GM21526 (cell line): ENCODE data around the gene RBFOX1.

ENCODE experiments used
- ATAC-seq: cut with Tn5 transposase; IDR thresholded peaks from one replicate; pipeline ENCODE4 v1.9.1; 2021; ENCODE audit warnings: moderate library complexity; ENCODE audit not compliant: unreplicated experiment, low FRiP score

Gene RBFOX1

GRCh38 chr16:7333180-7333725, 608 bp downstream of the RBFOX1 start:
- ATAC-seq: no peak

GRCh38 chr16:7334801-7335560, 2.3 kb downstream of the RBFOX1 start:
- no peak for ATAC-seq

GRCh38 chr16:7335991-7336634, 3.5 kb downstream of the RBFOX1 start:
- no peak for ATAC-seq

GRCh38 chr16:7336742-7337141, 4.1 kb downstream of the RBFOX1 start:
- no peak for ATAC-seq

- ATAC-seq: no peak
Measured at GRCh38 chr16:7338826-7339225, 6.2 kb downstream of the RBFOX1 start.

GRCh38 chr16:7339700-7340099, 7.1 kb downstream of the RBFOX1 start:
- ATAC-seq: no peak

GRCh38 chr16:7340938-7341337, 8.3 kb downstream of the RBFOX1 start:
- ATAC-seq: no peak

- ATAC-seq: no peak
Measured at GRCh38 chr16:7342598-7342997, 10.0 kb downstream of the RBFOX1 start.

GRCh38 chr16:7343243-7343642, 10.6 kb downstream of the RBFOX1 start:
- ATAC-seq: no peak

DNA sequence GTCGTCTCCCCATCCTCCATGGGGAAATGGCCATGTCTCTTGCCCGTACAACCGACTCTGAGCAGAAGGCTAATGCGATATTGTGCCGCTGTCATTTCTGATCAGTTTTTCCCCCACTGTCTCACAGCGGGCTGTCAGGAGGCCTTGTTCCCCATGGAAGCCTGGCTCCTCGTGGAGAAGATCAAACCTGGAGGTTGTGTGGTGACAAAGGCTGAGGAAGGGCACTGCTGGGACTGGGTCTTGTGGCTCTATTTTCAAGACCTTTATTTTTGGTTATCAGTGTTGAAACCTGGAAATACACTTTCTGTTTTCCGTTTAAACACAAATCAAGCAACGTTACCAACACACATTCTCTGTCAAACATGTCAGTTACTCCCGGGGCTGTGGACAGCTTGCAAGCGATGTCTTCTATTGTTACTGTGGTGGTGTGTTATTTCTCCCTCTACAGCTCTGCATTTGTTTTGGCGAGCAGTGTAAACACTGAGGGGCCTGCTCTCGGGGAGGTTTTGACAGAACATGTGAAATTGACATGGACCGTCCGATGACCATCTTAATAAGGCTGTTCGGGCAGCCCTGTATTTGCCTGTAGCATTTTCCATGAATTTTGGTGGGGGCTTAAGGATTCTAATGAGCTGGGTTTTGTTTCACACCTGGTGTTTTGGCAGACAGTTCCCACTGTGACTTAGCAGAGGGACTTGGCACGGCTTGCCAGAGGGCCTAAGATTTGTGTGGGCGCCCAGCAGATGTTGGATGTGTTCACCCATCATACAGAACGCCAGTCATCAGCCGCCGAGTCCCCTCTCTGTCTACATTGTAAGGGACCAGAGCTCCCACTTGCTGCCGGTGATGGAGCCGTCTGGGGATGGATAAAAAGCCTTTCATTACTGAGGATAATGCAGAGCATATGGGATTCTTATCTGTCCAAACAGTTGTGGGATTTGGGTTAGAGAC, 12.5 kb downstream of the RBFOX1 start:
- no peak for ATAC-seq

DNA sequence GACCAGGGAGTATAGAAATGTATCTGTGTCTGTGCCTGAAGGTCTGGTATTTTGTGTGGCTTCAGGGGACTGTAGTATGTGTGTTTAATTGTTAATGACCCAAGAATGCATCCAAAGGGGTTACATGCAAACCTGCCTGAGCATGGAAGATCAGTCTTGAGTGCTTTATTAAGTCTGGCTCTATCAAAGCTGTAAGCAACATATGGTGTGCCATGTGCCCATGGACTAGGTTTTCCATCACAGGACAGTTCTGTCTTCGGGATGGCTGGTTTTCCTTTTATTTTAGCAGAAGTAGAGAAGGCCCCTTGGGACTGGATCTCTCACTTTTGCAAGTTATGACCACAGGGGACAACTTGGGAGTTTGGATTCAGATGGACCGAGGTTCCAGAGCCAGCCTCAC, 18.2 kb downstream of the RBFOX1 start:
- no peak for ATAC-seq

- no peak for ATAC-seq
Measured at GRCh38 chr16:7351610-7352510, 19.2 kb downstream of the RBFOX1 start.

DNA sequence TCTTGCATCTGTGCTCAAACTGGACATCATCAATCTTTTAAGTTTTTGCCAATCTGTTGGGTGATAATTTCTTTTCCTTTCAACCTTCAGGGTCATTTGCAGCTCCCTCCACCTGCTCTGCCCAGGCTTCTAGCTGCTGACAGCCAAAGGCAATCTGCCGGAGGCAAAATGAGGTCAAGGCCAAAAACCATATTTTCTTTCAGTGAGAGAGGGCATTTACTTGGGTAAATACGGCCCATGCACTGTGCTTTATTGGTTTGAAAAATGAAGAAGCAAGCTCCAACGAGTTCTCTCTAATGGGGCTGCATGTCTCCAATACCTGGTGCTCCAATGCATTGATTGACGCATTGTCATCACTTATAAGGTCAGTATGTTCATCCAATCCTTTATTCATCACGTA, 23.1 kb downstream of the RBFOX1 start:
- no peak for ATAC-seq

- no peak for ATAC-seq
Measured at GRCh38 chr16:7361416-7362129, 28.9 kb downstream of the RBFOX1 start.

DNA sequence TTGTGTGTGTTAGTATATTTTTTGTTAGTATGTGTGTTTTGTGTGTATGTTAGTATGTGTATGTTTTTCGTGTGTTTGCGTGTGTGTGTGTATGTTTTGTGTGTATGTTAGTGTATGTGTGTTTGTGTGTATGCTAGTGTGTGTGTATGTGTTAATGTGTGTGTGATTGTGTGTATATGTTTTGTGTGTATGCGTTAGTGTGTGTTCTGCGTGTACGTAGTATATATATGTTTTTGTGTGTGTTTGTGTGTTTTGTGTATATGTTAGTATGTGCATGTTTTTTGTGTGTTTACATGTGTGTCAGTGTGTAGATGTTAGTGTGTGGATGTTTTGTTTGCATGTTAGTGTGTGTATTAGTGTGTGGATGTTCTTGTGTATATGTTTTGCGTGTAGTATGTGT, 29.6 kb downstream of the RBFOX1 start:
- no peak for ATAC-seq

DNA sequence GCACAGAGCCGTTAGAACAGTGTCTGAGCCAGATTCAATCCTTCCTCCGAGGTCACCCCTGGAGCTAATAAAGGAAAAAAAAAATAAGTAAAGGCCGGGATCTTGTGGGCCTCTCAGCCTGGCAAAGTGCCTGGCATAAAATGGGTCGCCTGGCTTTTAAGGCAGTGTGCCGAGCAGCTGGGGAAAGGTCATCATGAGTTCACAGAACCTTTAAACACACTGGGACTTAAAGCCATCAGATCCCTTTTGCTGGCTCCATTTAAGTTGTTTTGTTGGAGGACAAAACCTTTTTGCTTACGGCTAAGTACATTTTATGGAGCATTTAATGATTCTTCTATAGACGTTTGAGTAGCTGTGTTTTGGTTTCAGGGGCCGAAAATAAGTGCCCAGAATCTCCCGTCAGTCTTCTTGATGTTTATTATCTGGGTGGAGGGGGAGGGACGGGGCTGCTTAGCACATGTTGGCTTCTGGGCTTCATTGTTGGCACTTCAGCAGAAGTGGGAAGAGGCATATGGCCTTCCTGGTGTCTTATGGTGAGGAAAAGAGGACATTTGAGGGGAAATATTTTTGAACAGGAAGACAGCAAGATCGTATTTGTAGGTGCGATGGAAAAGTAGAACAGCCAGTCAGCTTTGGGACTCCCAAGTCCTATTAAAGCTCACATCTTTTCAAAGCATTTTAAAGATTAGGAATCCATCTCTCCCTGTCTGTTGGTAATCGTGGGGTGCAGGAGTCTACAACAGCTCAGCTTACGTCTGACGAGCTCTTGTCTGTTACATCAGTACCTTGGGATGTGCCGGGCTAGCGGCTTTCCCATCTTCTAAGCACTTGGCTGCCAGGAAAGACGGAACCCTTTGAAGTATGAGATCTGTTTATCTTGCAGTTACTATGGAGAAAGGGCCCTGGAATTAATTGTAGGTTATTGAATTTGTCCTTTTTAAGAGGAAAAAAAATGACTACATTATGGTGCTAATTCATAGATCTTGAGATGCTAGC, 31.1 kb downstream of the RBFOX1 start:
- ATAC-seq: no peak

- ATAC-seq: no peak
Measured at GRCh38 chr16:7366041-7366440, 33.4 kb downstream of the RBFOX1 start.
